ENCODE results near the gene PIP4K2C.
A peak's percentile ranks its signal among the peaks of the same experiment; 100 is the strongest.
"Not testable (repeated sequence)": the region's sequence is repeated elsewhere in the genome, so short reads cannot be mapped to it uniquely, and the experiment has no call there.

The PIP4K2C gene

DNA sequence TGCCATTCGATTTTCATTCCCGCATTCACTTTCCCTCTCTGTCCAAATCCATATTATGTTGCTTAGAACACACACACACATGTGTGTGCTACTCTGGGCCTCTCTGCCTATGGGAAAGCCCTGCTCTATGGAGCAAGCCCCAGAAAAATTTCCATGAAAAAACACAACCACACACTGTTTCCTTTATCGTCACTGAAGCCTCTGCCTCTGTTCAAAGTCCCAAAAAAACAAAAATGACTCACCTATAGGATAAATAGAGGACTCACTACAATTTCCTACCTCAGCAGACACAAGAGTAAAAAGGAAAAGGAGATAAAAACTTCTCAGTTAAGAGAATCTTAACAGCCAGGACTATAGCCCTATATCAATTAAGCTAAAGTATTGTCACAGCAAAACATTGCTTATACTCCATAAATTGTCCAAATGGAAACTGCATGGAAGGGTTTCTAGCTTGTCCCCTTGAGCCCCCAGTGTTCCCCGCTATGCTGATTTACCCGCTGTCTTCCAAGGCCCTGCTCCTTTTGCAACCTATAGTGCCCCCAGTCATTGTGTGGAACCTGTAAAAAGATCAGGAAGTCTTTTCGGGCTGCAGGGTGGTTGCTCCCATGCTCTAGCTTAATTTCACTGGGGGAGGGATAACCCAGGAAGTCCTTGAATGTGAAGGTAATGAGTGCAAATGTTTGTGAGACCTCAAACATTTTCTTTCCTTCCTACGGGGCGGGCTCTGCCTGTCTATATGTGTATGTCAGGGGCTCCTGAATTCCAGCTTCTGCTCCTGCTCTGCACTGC, 11.1 kb upstream of the PIP4K2C start:
- no peaks in the 10 kb centered on the region for H3K4me1 ChIP-seq (ENCODE audit: control insufficient read depth, insufficient read depth, low read length)
- no peak overlapping the region for H3K9ac ChIP-seq (ENCODE audit: low read length)
- H3K36me3 ChIP-seq (ENCODE audit: control insufficient read depth, insufficient read depth, low read length, severe bottlenecking) = no peaks in the 10 kb centered on the region
- H3K27me3 ChIP-seq (replicated peaks; ENCODE audit: control insufficient read depth, insufficient read depth, low read length) = peaks cover 63% of the 10 kb centered on the region
- no peak for DNase-seq (ENCODE audit: low read depth)
- H3K4me3 ChIP-seq (ENCODE audit: low read length) = no peak overlapping the region
- no peaks in the 10 kb centered on the region for H3K9me3 ChIP-seq (ENCODE audit: control insufficient read depth, low read length)

DNA sequence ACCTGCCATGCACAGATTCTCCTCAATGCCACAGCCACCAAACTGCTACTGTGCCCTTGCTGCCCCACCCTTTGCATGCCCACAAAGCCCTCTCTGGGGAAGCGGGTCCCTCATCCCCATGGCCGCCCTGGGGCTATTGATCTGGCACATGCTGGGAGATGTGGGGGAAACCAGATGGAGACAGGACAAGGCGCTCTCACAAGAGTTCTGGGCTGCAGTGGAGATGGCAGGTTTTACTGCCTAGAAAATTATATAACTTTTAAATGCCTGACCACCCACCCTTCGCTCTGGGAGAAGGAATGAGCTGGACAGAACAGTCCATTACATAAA, 10.6 kb upstream of the PIP4K2C start:
- Histone ChIP-seq H3K9me3 (ENCODE audit: control insufficient read depth, low read length) (no peaks in the 10 kb centered on the region), H3K4me1 (ENCODE audit: control insufficient read depth, insufficient read depth, low read length) (no peaks in the 10 kb centered on the region), H3K4me3 (ENCODE audit: low read length) (no peak overlapping the region), H3K27me3 (replicated peaks; ENCODE audit: control insufficient read depth, insufficient read depth, low read length) (peaks cover 66% of the 10 kb centered on the region), H3K36me3 (ENCODE audit: control insufficient read depth, insufficient read depth, low read length, severe bottlenecking) (no peaks in the 10 kb centered on the region), H3K9ac (ENCODE audit: low read length) (no peak overlapping the region)
- DNase-seq (ENCODE audit: low read depth) = no peak

DNA sequence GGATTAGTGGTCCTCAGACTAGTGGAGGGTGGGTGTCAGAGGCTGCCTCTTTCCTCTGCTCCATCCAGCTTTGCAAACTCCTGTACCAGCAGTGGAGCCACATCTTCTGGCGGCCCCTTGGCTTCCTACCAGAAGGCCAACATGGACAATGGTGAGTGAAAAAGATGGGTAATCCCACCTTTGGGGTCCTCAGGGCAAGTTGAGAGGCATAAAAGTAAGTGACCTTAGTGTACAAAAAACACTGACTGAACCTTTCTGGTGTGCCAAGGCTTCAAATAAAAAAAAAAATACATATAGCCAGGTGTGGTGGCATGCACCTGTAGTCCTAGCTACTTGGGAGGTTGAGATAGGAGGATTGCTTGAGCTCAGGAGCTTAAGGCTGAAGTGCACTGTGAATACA, 9.2 kb upstream of the PIP4K2C start:
- Histone ChIP-seq H3K4me3 (ENCODE audit: low read length) (no peak overlapping the region), H3K27me3 (replicated peaks; ENCODE audit: control insufficient read depth, insufficient read depth, low read length) (peaks cover 66% of the 10 kb centered on the region), H3K4me1 (ENCODE audit: control insufficient read depth, insufficient read depth, low read length) (no peaks in the 10 kb centered on the region), H3K9me3 (ENCODE audit: control insufficient read depth, low read length) (no peaks in the 10 kb centered on the region), H3K36me3 (ENCODE audit: control insufficient read depth, insufficient read depth, low read length, severe bottlenecking) (no peaks in the 10 kb centered on the region), H3K9ac (ENCODE audit: low read length) (no peak overlapping the region)
- DNase-seq (ENCODE audit: low read depth) = no peak

GRCh38 chr12:57582440-57582839, 8.6 kb upstream of the PIP4K2C start:
- Histone ChIP-seq H3K4me1 (ENCODE audit: control insufficient read depth, insufficient read depth, low read length) (no peaks in the 10 kb centered on the region), H3K9me3 (ENCODE audit: control insufficient read depth, low read length) (no peaks in the 10 kb centered on the region), H3K4me3 (ENCODE audit: low read length) (no peak overlapping the region), H3K9ac (ENCODE audit: low read length) (no peak overlapping the region), H3K27me3 (replicated peaks; ENCODE audit: control insufficient read depth, insufficient read depth, low read length) (peaks cover 72% of the 10 kb centered on the region), H3K36me3 (ENCODE audit: control insufficient read depth, insufficient read depth, low read length, severe bottlenecking) (no peaks in the 10 kb centered on the region)
- DNase-seq (ENCODE audit: low read depth) = no peak

DNA sequence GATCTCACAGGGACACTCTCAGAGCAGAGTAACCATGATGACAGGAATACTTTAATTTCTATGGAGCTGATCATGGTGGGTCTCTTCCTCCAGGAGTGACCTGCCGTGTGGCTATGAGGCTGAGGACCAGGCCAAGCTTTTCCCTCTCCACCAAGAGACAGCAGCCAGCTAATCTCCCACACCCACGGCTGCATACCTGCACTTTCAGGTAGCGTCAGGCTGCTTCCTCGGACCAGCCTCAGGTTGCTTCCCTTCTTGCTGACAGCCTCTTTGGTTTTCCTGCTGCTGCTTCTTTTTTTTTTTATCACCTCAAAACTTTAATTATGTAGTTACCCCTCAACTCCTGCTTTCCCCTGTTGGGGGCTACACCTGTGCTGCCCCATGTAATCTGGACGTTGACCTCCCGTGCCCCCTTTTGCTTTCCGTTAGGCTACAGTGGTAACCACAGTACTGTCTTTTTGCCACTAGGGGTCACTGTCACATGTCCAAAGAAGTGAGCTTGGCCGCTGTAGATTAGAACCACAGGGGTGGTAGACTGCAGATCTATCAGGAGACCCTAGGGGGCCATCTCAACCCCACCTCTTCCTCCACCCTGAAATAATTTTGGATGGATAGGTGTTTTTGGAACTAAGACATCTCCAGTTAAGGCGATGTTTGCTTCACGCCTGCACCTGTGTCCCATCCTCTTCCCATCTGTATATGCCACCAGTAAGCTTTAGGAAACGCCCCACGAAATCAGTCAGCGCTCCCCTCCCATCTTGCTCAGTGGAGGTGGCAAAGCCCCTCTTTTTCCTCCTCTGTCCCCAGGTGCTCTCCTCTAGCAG, 7.8 kb upstream of the PIP4K2C start:
- DNase-seq (ENCODE audit: low read depth) = peak; percentile 94
- Histone ChIP-seq H3K4me3 (ENCODE audit: low read length) (no peak overlapping the region), H3K27me3 (replicated peaks; ENCODE audit: control insufficient read depth, insufficient read depth, low read length) (peaks cover 70% of the 10 kb centered on the region), H3K9ac (ENCODE audit: low read length) (no peak overlapping the region), H3K9me3 (ENCODE audit: control insufficient read depth, low read length) (no peaks in the 10 kb centered on the region), H3K4me1 (ENCODE audit: control insufficient read depth, insufficient read depth, low read length) (no peaks in the 10 kb centered on the region), H3K36me3 (ENCODE audit: control insufficient read depth, insufficient read depth, low read length, severe bottlenecking) (no peaks in the 10 kb centered on the region)

- DNase-seq (ENCODE audit: low read depth) = no peak
- no peaks in the 10 kb centered on the region for H3K4me1 ChIP-seq (ENCODE audit: control insufficient read depth, insufficient read depth, low read length)
- no peak overlapping the region for H3K9ac ChIP-seq (ENCODE audit: low read length)
- no peaks in the 10 kb centered on the region for H3K36me3 ChIP-seq (ENCODE audit: control insufficient read depth, insufficient read depth, low read length, severe bottlenecking)
- no peaks in the 10 kb centered on the region for H3K9me3 ChIP-seq (ENCODE audit: control insufficient read depth, low read length)
- H3K4me3 ChIP-seq (ENCODE audit: low read length) = no peak overlapping the region
- H3K27me3 ChIP-seq (replicated peaks; ENCODE audit: control insufficient read depth, insufficient read depth, low read length) = peaks cover 67% of the 10 kb centered on the region
Observed at GRCh38 chr12:57584050-57584449, 6.9 kb upstream of the PIP4K2C start.

- no peaks in the 10 kb centered on the region for H3K4me1 ChIP-seq (ENCODE audit: control insufficient read depth, insufficient read depth, low read length)
- no peak overlapping the region for H3K4me3 ChIP-seq (ENCODE audit: low read length)
- no peaks in the 10 kb centered on the region for H3K36me3 ChIP-seq (ENCODE audit: control insufficient read depth, insufficient read depth, low read length, severe bottlenecking)
- H3K9me3 ChIP-seq (ENCODE audit: control insufficient read depth, low read length) = no peaks in the 10 kb centered on the region
- no peak overlapping the region for H3K9ac ChIP-seq (ENCODE audit: low read length)
- peaks cover 67% of the 10 kb centered on the region for H3K27me3 ChIP-seq (replicated peaks; ENCODE audit: control insufficient read depth, insufficient read depth, low read length)
- no peak for DNase-seq (ENCODE audit: low read depth)
Observed at GRCh38 chr12:57584690-57585089, 6.3 kb upstream of the PIP4K2C start.

- H3K27me3 ChIP-seq (replicated peaks; ENCODE audit: control insufficient read depth, insufficient read depth, low read length) = peaks cover 66% of the 10 kb centered on the region
- H3K4me3 ChIP-seq (ENCODE audit: low read length) = no peak overlapping the region
- H3K9ac ChIP-seq (ENCODE audit: low read length) = no peak overlapping the region
- H3K36me3 ChIP-seq (ENCODE audit: control insufficient read depth, insufficient read depth, low read length, severe bottlenecking) = no peaks in the 10 kb centered on the region
- no peaks in the 10 kb centered on the region for H3K9me3 ChIP-seq (ENCODE audit: control insufficient read depth, low read length)
- H3K4me1 ChIP-seq (ENCODE audit: control insufficient read depth, insufficient read depth, low read length) = no peaks in the 10 kb centered on the region
- DNase-seq (ENCODE audit: low read depth) = no peak
Observed at GRCh38 chr12:57585156-57585555, 5.8 kb upstream of the PIP4K2C start.

GRCh38 chr12:57586128-57586527, 4.9 kb upstream of the PIP4K2C start:
- Histone ChIP-seq H3K9me3 (ENCODE audit: control insufficient read depth, low read length) (no peaks in the 10 kb centered on the region), H3K27me3 (replicated peaks; ENCODE audit: control insufficient read depth, insufficient read depth, low read length) (peaks cover 65% of the 10 kb centered on the region), H3K36me3 (ENCODE audit: control insufficient read depth, insufficient read depth, low read length, severe bottlenecking) (no peaks in the 10 kb centered on the region), H3K9ac (ENCODE audit: low read length) (no peak overlapping the region), H3K4me3 (ENCODE audit: low read length) (no peak overlapping the region), H3K4me1 (ENCODE audit: control insufficient read depth, insufficient read depth, low read length) (peaks cover 3% of the 10 kb centered on the region)
- no peak for DNase-seq (ENCODE audit: low read depth)

DNA sequence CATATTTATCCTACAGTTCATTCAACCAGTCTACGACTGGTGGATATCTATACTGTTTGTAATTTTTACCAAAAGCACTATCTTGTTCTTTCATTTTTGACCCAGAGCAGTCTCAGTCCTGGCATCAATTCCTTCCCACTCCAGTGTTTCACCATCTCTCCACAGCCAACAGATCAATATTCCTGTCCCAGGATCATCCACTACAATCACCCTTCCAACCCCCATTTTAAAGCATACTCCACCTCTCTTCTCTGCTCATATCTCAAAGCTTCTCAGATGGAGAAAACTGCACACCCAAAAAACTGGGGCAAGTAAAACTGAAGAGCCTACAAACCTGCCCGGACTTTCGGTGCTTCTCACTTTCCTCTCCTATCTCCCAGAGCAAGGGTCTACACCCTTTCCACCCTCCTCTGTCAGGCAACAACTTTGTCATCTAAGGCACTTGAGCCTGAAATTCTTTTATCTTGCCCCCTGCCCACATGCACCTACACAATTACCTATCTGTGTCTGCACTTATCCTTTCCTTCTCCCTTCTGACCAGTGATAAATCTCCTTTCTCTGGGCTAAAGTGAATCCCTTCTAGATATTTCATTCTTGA, 4.1 kb upstream of the PIP4K2C start:
- DNase-seq (ENCODE audit: low read depth) = no peak

DNA sequence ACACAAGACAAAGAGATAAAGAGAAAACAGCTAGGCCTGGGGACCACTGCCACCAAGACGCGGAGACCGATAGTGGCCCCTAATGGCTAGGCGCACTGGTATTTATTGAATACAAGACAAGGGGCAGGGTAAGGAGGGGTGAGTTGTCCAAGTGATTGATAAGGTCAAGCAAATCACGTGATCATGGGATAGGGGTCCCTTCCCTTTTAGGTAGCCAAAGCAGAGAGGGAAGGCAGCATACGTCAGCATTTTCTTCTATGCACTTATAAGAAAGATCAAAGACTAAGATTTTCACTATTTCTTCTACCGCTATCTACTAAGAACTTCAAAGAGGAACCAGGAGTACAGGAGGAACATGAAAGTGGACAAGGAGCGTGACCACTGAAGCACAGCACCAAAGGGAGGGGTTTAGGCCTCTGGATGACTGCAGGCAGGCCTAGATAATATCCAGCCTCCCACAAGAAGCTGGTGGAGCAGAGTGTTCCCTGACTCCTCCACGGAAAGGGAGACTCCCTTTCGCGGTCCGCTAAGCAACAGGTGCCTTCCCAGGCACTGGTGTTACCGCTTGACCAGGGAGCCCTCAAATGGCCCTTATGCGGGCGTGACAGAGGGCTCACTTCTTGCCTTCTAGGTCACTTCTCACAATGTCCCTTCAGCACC, 1.9 kb upstream of the PIP4K2C start:
- H3K4me1 ChIP-seq (ENCODE audit: control insufficient read depth, insufficient read depth, low read length); H3K9ac ChIP-seq (ENCODE audit: low read length): not testable (repeated sequence)

More for the DNA sequence above, 4.1 kb upstream of the PIP4K2C start:
- H3K9ac ChIP-seq (ENCODE audit: low read length) = no peak overlapping the region
- no peak overlapping the region for H3K4me3 ChIP-seq (ENCODE audit: low read length)
- H3K27me3 ChIP-seq (replicated peaks; ENCODE audit: control insufficient read depth, insufficient read depth, low read length) = peaks cover 73% of the 10 kb centered on the region
- H3K9me3 ChIP-seq (ENCODE audit: control insufficient read depth, low read length) = no peaks in the 10 kb centered on the region
- H3K36me3 ChIP-seq (ENCODE audit: control insufficient read depth, insufficient read depth, low read length, severe bottlenecking) = no peaks in the 10 kb centered on the region
- peaks cover 8% of the 10 kb centered on the region for H3K4me1 ChIP-seq (ENCODE audit: control insufficient read depth, insufficient read depth, low read length)

More for the DNA sequence above, 1.9 kb upstream of the PIP4K2C start:
- H3K27me3 ChIP-seq (replicated peaks; ENCODE audit: control insufficient read depth, insufficient read depth, low read length) = peaks cover 58% of the 10 kb centered on the region
- not testable (repeated sequence) for H3K36me3 ChIP-seq (ENCODE audit: control insufficient read depth, insufficient read depth, low read length, severe bottlenecking); H3K9me3 ChIP-seq (ENCODE audit: control insufficient read depth, low read length); H3K4me3 ChIP-seq (ENCODE audit: low read length); DNase-seq (ENCODE audit: low read depth)

All from adipocyte (in vitro differentiated cells).